Motor neuron (in vitro differentiated cells): ENCODE results near the gene RPL15. TPM values are rescaled to one million over a fixed set of nuclear protein-coding genes. Genes with fewer than 3 reads are reported as not detected.

Source experiments
- ATAC-seq, 8 experiments: fragments of 200-7000 bp; cut with Tn5 transposase; replicated peaks in 6 of 8; 2 replicates each; pipeline ENCODE4 v1.8.0; 2021; ENCODE audit warnings: mild to moderate bottlenecking in 8 of 8, moderate library complexity in 8 of 8
- H3K27ac ChIP-seq, 2 donors: fragments of 250-450 bp; sonication (Bioruptor Pico); 2 replicates each; pipeline ENCODE4 v1.9.0; 2021; ENCODE audit warnings: antibody characterized with exemption in 2 of 2, mild to moderate bottlenecking in 2 of 2, moderate library complexity in 1 of 2
- H3K4me1 ChIP-seq, 2 donors: fragments of 250-450 bp; sonication (Bioruptor Pico); replicated peaks in 1 of 2; 2 replicates each; pipeline ENCODE4 v1.6.1; 2021; ENCODE audit warnings: antibody characterized with exemption in 2 of 2, mild to moderate bottlenecking in 2 of 2, moderate library complexity in 1 of 2
- H3K4me3 ChIP-seq, 5 donors: fragments of 250-450 bp; sonication (Bioruptor Pico); 2 replicates each; pipeline ENCODE4 v1.9.0; 2021; ENCODE audit warnings: antibody characterized with exemption in 5 of 5, mild to moderate bottlenecking in 5 of 5, moderate library complexity in 4 of 5
- WGBS, 10 experiments: fragments of 450-650 bp; shearing (Covaris generic); methylation state at CpG; one replicate each; pipeline ENCODE4 v1.0.0; 2022; 5-methylcytosine and 5-hydroxymethylcytosine counted together
- in situ Hi-C, 9 experiments: fragments of 400-800 bp; cut with MboI; loops; one replicate each; pipeline ENCODE4 v1.15.0; 2021; ENCODE audit warnings: low sequenced_read_pairs in 9 of 9, low pct_unique_long_range_greater_than_20kb in 2 of 9; ENCODE audit not compliant: unreplicated experiment in 9 of 9
- total RNA-seq, 8 experiments: library from RNA; unstranded; fragments of 300-600 nt; gene quantifications; 2 replicates each; pipeline versions ENCODE4 v1.2.3 to v1.2.4, GENCODE V29; 2022

RPL15 gene
- total RNA-seq, 8 experiments from 2014 or later, result 1,411 to 3,853 (median 2,170) TPM

- WGBS, 10 experiments, result 90 to 100% (median 98%) methylated on average over 1 to 5 of the region's 5 CpGs
- in situ Hi-C loops, result no loop called here
- H3K4me3 ChIP-seq, result no peak overlapping the region
- no peaks in the 10 kb centered on the region for H3K4me1 ChIP-seq
- ATAC-seq, result no peak
- H3K27ac ChIP-seq, result no peak overlapping the region
Observed at GRCh38 chr3:23961913-23962312, 45.0 kb downstream of the RPL15 start.

DNA sequence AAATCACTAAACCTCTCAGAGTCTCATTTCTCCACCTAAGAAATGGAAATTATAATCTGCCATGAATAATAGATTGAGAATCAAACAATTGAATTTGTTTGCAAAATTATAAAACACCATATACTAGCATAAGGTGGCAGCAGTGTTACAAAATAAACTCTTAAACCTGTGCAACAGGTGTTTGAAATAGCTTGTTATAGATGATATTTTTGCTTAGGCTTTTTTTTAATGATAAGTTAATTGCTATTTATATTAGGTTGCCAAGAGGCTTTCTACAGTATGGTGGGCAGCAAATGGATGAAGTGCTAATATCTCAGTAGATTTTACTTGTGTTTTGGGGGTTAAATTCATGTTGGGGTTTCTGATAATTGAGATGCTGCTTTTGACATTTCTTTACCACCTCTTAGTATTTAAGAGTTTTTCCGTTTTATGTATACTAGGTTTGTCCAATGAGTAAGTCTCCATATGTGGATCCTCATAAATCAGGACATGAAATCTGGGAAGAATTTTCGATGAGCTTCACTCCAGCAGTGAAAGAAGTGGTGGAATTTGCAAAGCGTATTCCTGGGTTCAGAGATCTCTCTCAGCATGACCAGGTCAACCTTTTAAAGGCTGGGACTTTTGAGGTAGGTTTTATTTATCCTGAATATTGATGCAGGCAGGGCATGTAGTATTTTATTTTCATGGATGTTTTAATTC, 47.8 kb downstream of the RPL15 start:
- Histone ChIP-seq H3K27ac (no peak overlapping the region), H3K4me3 (no peak overlapping the region), H3K4me1 (no peaks in the 10 kb centered on the region)
- no peak for ATAC-seq
- 27 to 100% (median 81%) methylated on average over 1 to 3 of the region's 3 CpGs for WGBS, 10 experiments
- in situ Hi-C loops, result no loop called here

- peak in 2 of 8 experiments; percentile 57 to 69 for ATAC-seq
- 40 to 100% (median 50%) methylated on average over 1 of the region's 1 CpG; no CpG with 5 or more reads in 5 of the 10 experiments for WGBS, 10 experiments
- in situ Hi-C loops, result no loop called here
Observed at GRCh38 chr3:23966328-23966727, 49.4 kb downstream of the RPL15 start.

DNA sequence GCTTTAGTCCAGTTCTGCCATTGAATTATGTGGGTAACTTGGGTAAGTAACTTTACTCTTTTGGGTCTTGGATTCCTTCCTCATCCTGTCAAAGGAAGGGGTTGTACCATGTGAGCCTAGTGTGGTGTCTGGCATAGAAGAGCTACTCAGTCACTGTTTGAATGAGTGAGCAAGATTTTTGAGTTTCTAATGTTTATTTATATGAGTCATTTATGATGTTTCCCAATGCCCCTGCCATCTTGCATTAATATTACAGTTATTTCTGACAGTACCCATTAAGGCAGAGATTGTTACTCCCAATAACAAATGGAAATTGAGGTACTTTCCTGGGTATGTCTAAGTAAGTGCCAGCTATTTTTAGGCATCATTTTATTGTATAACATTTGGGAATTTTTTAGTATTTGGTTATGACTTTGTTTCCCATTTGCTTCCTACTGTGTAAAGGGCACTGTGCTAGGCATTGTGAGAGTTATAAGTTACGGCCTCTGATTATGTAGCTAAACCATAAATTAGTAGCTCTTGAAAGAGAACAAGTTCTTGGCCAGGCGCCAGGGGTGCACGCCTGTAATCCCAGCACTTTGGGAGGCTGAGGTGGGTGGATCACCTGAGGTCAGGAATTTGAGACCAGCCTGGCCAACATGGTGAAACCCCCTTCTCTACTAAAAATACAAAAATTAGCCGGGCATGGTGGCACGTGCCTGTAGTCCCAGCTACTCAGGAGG, 51.7 kb downstream of the RPL15 start:
- no peak for ATAC-seq
- 20 to 100% (median 100%) methylated on average over 1 to 5 of the region's 5 CpGs; no CpG with 5 or more reads in 1 of the 10 experiments for WGBS, 10 experiments
- in situ Hi-C loops, result no loop called here
- H3K27ac ChIP-seq, result no peak overlapping the region
- no peaks in the 10 kb centered on the region for H3K4me1 ChIP-seq
- no peak overlapping the region for H3K4me3 ChIP-seq

More at GRCh38 chr3:23966328-23966727, 49.4 kb downstream of the RPL15 start:
- no peaks in the 10 kb centered on the region for H3K4me1 ChIP-seq
- no peak overlapping the region for H3K4me3 ChIP-seq
- no peak overlapping the region for H3K27ac ChIP-seq

GRCh38 chr3:23969393-23969792, 52.5 kb downstream of the RPL15 start:
- in situ Hi-C loops, result no loop called here
- ATAC-seq, result no peak
- WGBS, 10 experiments, result 80 to 100% (median 93%) methylated on average over 1 to 4 of the region's 4 CpGs
- H3K27ac ChIP-seq, result no peak overlapping the region
- H3K4me3 ChIP-seq, result no peak overlapping the region
- no peaks in the 10 kb centered on the region for H3K4me1 ChIP-seq

Other genes starting within 250 kb of the RPL15 start
- gene UBE2E1, start 111.2 kb upstream of the RPL15 start, total RNA-seq, result 100 to 1,000 TPM in 6 of 8 experiments, 10 to 100 TPM in 2; 89.3 to 206 (median 112) TPM
- 10 to 100 TPM; 17.5 to 44.1 (median 24.4) TPM for gene NKIRAS1, start 142 bp upstream of the RPL15 start, total RNA-seq
- 10 to 100 TPM in 7 of 8 experiments, 1 to 10 TPM in 1; 9.9 to 41.3 (median 16.6) TPM for gene NR1D2, start 28.2 kb downstream of the RPL15 start, total RNA-seq